Upper lobe of left lung (tissue), 6 donors: ENCODE data around the gene FCN3. TPM values are rescaled to one million over a fixed set of nuclear protein-coding genes. Genes with fewer than 3 reads are reported as not detected.
A peak's percentile ranks its signal among the peaks of the same experiment; 100 is the strongest.

Source experiments
- ATAC-seq, 2 donors: fragments of 200-7000 bp; cut with Tn5 transposase; one replicate each; pipeline ENCODE4 v1.9.1; 2022; ENCODE audit warnings: mild to moderate bottlenecking in 2 of 2, moderate library complexity in 2 of 2; ENCODE audit not compliant: low FRiP score in 2 of 2
- DNase-seq, 2 donors: peaks; one replicate each; pipeline ENCODE4 v3.0.0-alpha.2; 2019 to 2020
- H3K27ac ChIP-seq, 4 donors: fragments of 200-600 bp; sonication (generic); one replicate each; pipeline ENCODE4 v1.5.1; 2016 to 2019
- H3K27me3 ChIP-seq, 4 donors: fragments of 200-600 bp; sonication (generic); one replicate each; pipeline ENCODE4 v1.5.1; 2017 to 2019
- H3K36me3 ChIP-seq, 4 donors: fragments of 200-600 bp; sonication (generic); one replicate each; pipeline ENCODE4 v1.5.1; 2016 to 2019
- H3K4me1 ChIP-seq, 4 donors: fragments of 200-600 bp; sonication (generic); one replicate each; pipeline ENCODE4 v1.5.1; 2018 to 2019
- H3K4me3 ChIP-seq, 4 donors: fragments of 200-600 bp; sonication (generic); one replicate each; pipeline ENCODE4 v1.5.1; 2017 to 2019; ENCODE audit warnings: mild to moderate bottlenecking in 2 of 4, moderate library complexity in 1 of 4
- H3K9me3 ChIP-seq, 4 donors: fragments of 200-600 bp; sonication (generic); one replicate each; pipeline ENCODE4 v1.5.1; 2018 to 2019
- CTCF ChIP-seq, 6 experiments: fragments of 450-650 bp in 4 of 6; fragments of 200-600 bp in 2 of 6; sonication (generic) in 2 of 6; IDR thresholded peaks; one replicate each; pipeline ENCODE4 v1.5.1; 2016 to 2019; ENCODE audit warnings: antibody characterized with exemption in 6 of 6
- EP300 ChIP-seq, 4 donors: sonication (generic); formaldehyde crosslinking; IDR thresholded peaks; one replicate each; pipeline ENCODE4 v1.5.1; 2017; ENCODE audit warnings: antibody characterized with exemption in 4 of 4, control low read depth in 2 of 4
- POLR2A ChIP-seq, 4 donors: fragments of 450-650 bp; IDR thresholded peaks; one replicate each; pipeline ENCODE4 v1.5.1; 2016 to 2017; ENCODE audit warnings: antibody characterized with exemption in 4 of 4, mild to moderate bottlenecking in 2 of 4
- POLR2AphosphoS5 ChIP-seq, 2 donors: sonication (generic); formaldehyde crosslinking; IDR thresholded peaks; one replicate each; pipeline ENCODE4 v1.5.1; 2017; ENCODE audit warnings: antibody characterized with exemption in 2 of 2
- WGBS, 2 donors: methylation state at CpG; one replicate each; pipeline ENCODE4 v1.1.5; 2017 to 2018; 5-methylcytosine and 5-hydroxymethylcytosine counted together
- total RNA-seq, 6 donors: library from RNA; depleted of rRNA in 4 of 6; stranded (reverse); fragments of >200 nt in 4 of 6; gene quantifications; one replicate each; pipeline versions ENCODE4 v1.1.0 to v1.2.1, GENCODE V29; 2016 to 2021
- donor health status: DM: no; HTN: no; CAD: no; lungs with moderate emphysema.
- donor health status: DM: no; HTN: yes; CAD: no; lungs with severe emphysema.

FCN3 gene
- total RNA-seq, 6 donors from 2014 or later, result 145 to 1,319 (median 555) TPM

- Histone ChIP-seq H3K27me3 (no peaks in the 10 kb centered on the region), H3K4me1 (peaks cover 5 to 22% (median 19%) of the 10 kb centered on the region in 4 donors), H3K27ac (peak overlapping the region; percentile 10 to 45 (median 40)), H3K36me3 (peaks cover 30 to 89% (median 87%) of the 10 kb centered on the region in 4 donors), H3K9me3 (no peaks in the 10 kb centered on the region), H3K4me3 (peak overlapping the region in 1 of 4 donors; percentile 34)
- TF ChIP-seq POLR2AphosphoS5 (IDR thresholded peaks at IDR 0.05) (no peak), POLR2A (IDR thresholded peaks at IDR 0.05) (no peak), CTCF (IDR thresholded peaks at IDR 0.05) (no peak), EP300 (IDR thresholded peaks at IDR 0.05) (no peak)
- ATAC-seq (no peak), DNase-seq (peak in 1 of 2 donors; percentile 85)
- 83 to 91% methylated on average over 13 to 28 of the region's 37 CpGs for WGBS, 2 donors
These were observed 17.9 kb downstream of the FCN3 start for GRCh38 chr1:27356619-27357280.

GRCh38 chr1:27356277-27356618, 18.4 kb downstream of the FCN3 start:
- Histone ChIP-seq H3K4me1 (peaks cover 9 to 25% (median 21%) of the 10 kb centered on the region in 4 donors), H3K9me3 (no peaks in the 10 kb centered on the region), H3K4me3 (no peak overlapping the region), H3K27me3 (no peaks in the 10 kb centered on the region), H3K36me3 (peaks cover 30 to 88% (median 82%) of the 10 kb centered on the region in 4 donors), H3K27ac (peak overlapping the region in 2 of 4 donors; percentile 10 to 45)
- 90 to 92% methylated on average over 12 to 13 of the region's 13 CpGs for WGBS, 2 donors
- ATAC-seq (no peak), DNase-seq (no peak)
- TF ChIP-seq CTCF (IDR thresholded peaks at IDR 0.05), result no peak
- no peak for TF ChIP-seq POLR2AphosphoS5 (IDR thresholded peaks at IDR 0.05)
- TF ChIP-seq EP300 (IDR thresholded peaks at IDR 0.05), result no peak
- no peak for TF ChIP-seq POLR2A (IDR thresholded peaks at IDR 0.05)

DNA sequence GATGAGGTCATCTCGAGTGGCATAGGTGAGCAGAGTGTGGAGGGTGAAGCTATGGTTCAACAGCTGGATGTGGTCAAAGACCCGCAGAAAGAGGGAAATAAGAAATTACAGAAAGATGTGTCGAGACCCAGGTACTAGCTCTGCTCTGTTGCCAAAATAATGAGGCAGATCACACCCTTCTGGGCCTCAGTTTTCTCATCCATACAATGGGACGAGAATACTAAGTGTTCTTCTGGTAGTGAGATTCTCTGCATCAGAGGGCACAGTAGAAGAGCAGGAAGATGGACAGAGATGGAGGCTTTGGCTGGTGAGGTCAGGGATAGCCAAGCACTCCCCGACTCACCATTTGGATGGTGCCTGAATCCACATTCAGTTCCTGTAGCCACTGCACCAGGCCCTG, 18.9 kb downstream of the FCN3 start:
- H3K9me3 ChIP-seq, result no peaks in the 10 kb centered on the region
- TF ChIP-seq POLR2A (IDR thresholded peaks at IDR 0.05) (no peak), POLR2AphosphoS5 (IDR thresholded peaks at IDR 0.05) (no peak), CTCF (IDR thresholded peaks at IDR 0.05) (no peak), EP300 (IDR thresholded peaks at IDR 0.05) (no peak)
- peaks cover 12 to 27% (median 23%) of the 10 kb centered on the region in 4 donors for H3K4me1 ChIP-seq
- WGBS, 2 donors, result 90 to 94% methylated on average over 5 of the region's 5 CpGs
- no peaks in the 10 kb centered on the region for H3K27me3 ChIP-seq
- no peak overlapping the region for H3K27ac ChIP-seq
- ATAC-seq, result no peak
- no peak for DNase-seq
- no peak overlapping the region for H3K4me3 ChIP-seq
- H3K36me3 ChIP-seq, result peaks cover 25 to 88% (median 77%) of the 10 kb centered on the region in 4 donors

GRCh38 chr1:27353629-27354028, 21.0 kb downstream of the FCN3 start:
- H3K27ac ChIP-seq, result no peak overlapping the region
- no peak for DNase-seq
- peaks cover 30 to 43% (median 36%) of the 10 kb centered on the region in 4 donors for H3K4me1 ChIP-seq
- no peak for ATAC-seq
- WGBS, 2 donors, result 94 to 100% methylated on average over 3 of the region's 3 CpGs
- peaks cover 16 to 72% (median 58%) of the 10 kb centered on the region in 4 donors for H3K36me3 ChIP-seq
- H3K9me3 ChIP-seq, result no peaks in the 10 kb centered on the region
- TF ChIP-seq EP300 (IDR thresholded peaks at IDR 0.05) (no peak), CTCF (IDR thresholded peaks at IDR 0.05) (no peak), POLR2A (IDR thresholded peaks at IDR 0.05) (no peak), POLR2AphosphoS5 (IDR thresholded peaks at IDR 0.05) (no peak)
- no peaks in the 10 kb centered on the region for H3K27me3 ChIP-seq
- no peak overlapping the region for H3K4me3 ChIP-seq

DNA sequence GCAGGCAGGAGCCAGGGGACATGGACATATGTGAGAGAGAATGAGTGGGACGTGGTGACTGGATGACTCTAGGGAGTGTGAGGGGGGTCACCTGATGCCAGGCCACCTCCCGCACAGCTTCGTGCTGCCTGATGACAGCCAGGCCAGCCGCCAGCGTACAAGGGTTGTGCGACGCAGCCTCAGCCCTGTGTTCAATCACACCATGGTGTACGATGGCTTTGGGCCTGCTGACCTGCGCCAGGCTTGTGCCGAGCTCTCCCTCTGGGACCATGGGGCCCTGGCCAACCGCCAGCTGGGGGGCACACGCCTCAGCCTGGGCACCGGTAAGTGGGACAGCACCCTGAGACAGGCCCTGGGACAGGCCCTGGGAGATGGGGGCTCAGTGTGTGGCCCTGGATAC, 21.5 kb downstream of the FCN3 start:
- H3K27ac ChIP-seq, result no peak overlapping the region
- WGBS, 2 donors, result 92 to 94% methylated on average over 7 to 9 of the region's 13 CpGs
- peak in 1 of 2 donors; percentile 79 for DNase-seq
- H3K4me1 ChIP-seq, result peaks cover 31 to 44% (median 37%) of the 10 kb centered on the region in 4 donors
- TF ChIP-seq POLR2A (IDR thresholded peaks at IDR 0.05), result no peak
- no peak for TF ChIP-seq POLR2AphosphoS5 (IDR thresholded peaks at IDR 0.05)
- H3K9me3 ChIP-seq, result no peaks in the 10 kb centered on the region
- peaks cover 16 to 67% (median 53%) of the 10 kb centered on the region in 4 donors for H3K36me3 ChIP-seq
- no peak for ATAC-seq
- no peak overlapping the region for H3K4me3 ChIP-seq
- no peaks in the 10 kb centered on the region for H3K27me3 ChIP-seq
